Trophoblast cell (in vitro differentiated cells and primary cell): ENCODE measurements around the gene NXT2. TPM values are rescaled to one million over a fixed set of nuclear protein-coding genes. Genes with fewer than 3 reads are reported as not detected.

Experiments used
- DNase-seq, 2 donors: peaks; one replicate each; pipeline ENCODE4 v3.0.0-alpha.2; 2016
- H2AFZ ChIP-seq: 2 replicates; pipeline ENCODE4 v1.6.1; 2013; ENCODE audit warnings: low read length, moderate library complexity, mild to moderate bottlenecking; ENCODE audit not compliant: insufficient read depth, poor library complexity
- H2AK5ac ChIP-seq: 2 replicates; pipeline ENCODE4 v1.6.1; 2013; ENCODE audit warnings: mild to moderate bottlenecking, low read length
- H2BK120ac ChIP-seq: 2 replicates; pipeline ENCODE4 v1.6.1; 2013; ENCODE audit warnings: low read length, mild to moderate bottlenecking, moderate library complexity; ENCODE audit not compliant: insufficient read depth, poor library complexity
- H2BK12ac ChIP-seq: 2 replicates; pipeline ENCODE4 v1.6.1; 2013; ENCODE audit warnings: mild to moderate bottlenecking, low read length, moderate library complexity
- H2BK5ac ChIP-seq: 2 replicates; pipeline ENCODE4 v1.6.1; 2013; ENCODE audit warnings: low read length, low read depth, moderate library complexity, mild to moderate bottlenecking; ENCODE audit not compliant: poor library complexity
- H3K14ac ChIP-seq: 2 replicates; pipeline ENCODE4 v1.6.1; 2013; ENCODE audit warnings: mild to moderate bottlenecking, low read length
- H3K18ac ChIP-seq: 2 replicates; pipeline ENCODE4 v1.6.1; 2013; ENCODE audit warnings: mild to moderate bottlenecking, low read length
- H3K23ac ChIP-seq: 2 replicates; pipeline ENCODE4 v1.6.1; 2013; ENCODE audit warnings: low read length
- H3K27ac ChIP-seq: 2 replicates; pipeline ENCODE4 v1.5.1; 2013; ENCODE audit warnings: low read depth, mild to moderate bottlenecking, inconsistent platforms, low read length, moderate library complexity
- H3K27me3 ChIP-seq: 2 replicates; pipeline ENCODE4 v1.6.1; 2013; ENCODE audit warnings: inconsistent platforms, mild to moderate bottlenecking, low read length, moderate library complexity; ENCODE audit not compliant: insufficient read depth
- H3K36me3 ChIP-seq, 2 experiments: 1 replicate in 1 of 2; 2 replicates in 1 of 2; pipeline ENCODE4 v1.6.1; 2013; ENCODE audit warnings: low read length in 2 of 2, mild to moderate bottlenecking in 2 of 2, moderate library complexity in 1 of 2; ENCODE audit not compliant: insufficient read depth in 2 of 2, control insufficient read depth in 1 of 2
- H3K4ac ChIP-seq: 2 replicates; pipeline ENCODE4 v1.6.1; 2013; ENCODE audit warnings: low read depth, mild to moderate bottlenecking, low read length, moderate library complexity
- H3K4me1 ChIP-seq, 2 experiments: 1 replicate in 1 of 2; 2 replicates in 1 of 2; pipeline ENCODE4 v1.6.1; 2013; ENCODE audit warnings: low read length in 2 of 2, mild to moderate bottlenecking in 2 of 2, moderate library complexity in 1 of 2; ENCODE audit not compliant: insufficient read depth in 2 of 2, control insufficient read depth in 1 of 2
- H3K4me2 ChIP-seq: 2 replicates; pipeline ENCODE4 v1.6.1; 2013; ENCODE audit warnings: inconsistent platforms, mild to moderate bottlenecking, low read length, moderate library complexity
- H3K4me3 ChIP-seq: 2 replicates; pipeline ENCODE4 v1.5.1; 2013; ENCODE audit warnings: mild to moderate bottlenecking, low read depth, low read length, inconsistent platforms
- H3K79me1 ChIP-seq: one replicate; pipeline ENCODE4 v1.6.1; 2013; ENCODE audit warnings: low read length
- H3K79me2 ChIP-seq: 2 replicates; pipeline ENCODE4 v1.6.1; 2013; ENCODE audit warnings: low read length, mild to moderate bottlenecking; ENCODE audit not compliant: control insufficient read depth, insufficient read depth, poor library complexity
- H3K9ac ChIP-seq: 2 replicates; pipeline ENCODE4 v1.6.1; 2013; ENCODE audit warnings: mild to moderate bottlenecking, low read length
- H3K9me3 ChIP-seq: 2 replicates; pipeline ENCODE4 v1.6.1; 2013; ENCODE audit warnings: low read depth, mild to moderate bottlenecking, control low read depth, inconsistent platforms, low read length; ENCODE audit not compliant: insufficient read depth
- H4K12ac ChIP-seq: 2 replicates; pipeline ENCODE4 v1.6.1; 2013; ENCODE audit warnings: low read depth, mild to moderate bottlenecking, low read length, moderate library complexity
- H4K8ac ChIP-seq: 2 replicates; pipeline ENCODE4 v1.6.1; 2013; ENCODE audit warnings: low read depth, mild to moderate bottlenecking, low read length, moderate library complexity
- H4K91ac ChIP-seq: one replicate; pipeline ENCODE4 v1.6.1; 2013; ENCODE audit warnings: low read depth, mild to moderate bottlenecking, low read length, moderate library complexity
- WGBS: extraction: QIAGEN DNeasy Blood & Tissue Kit; methylation state at CpG from one replicate; pipeline ENCODE4 v1.1.7; 2013; ENCODE audit warnings: missing lambda C conversion rate; ENCODE audit not compliant: insufficient read length, insufficient coverage; ENCODE audit errors: extremely low coverage; 5-methylcytosine and 5-hydroxymethylcytosine counted together
- polyA plus RNA-seq: library from polyadenylated mRNA; stranded (reverse); fragments of 200-250 nt; gene quantifications from 2 replicates; pipeline ENCODE4 v1.2.3, GENCODE V29; 2013

Gene NXT2
- polyA plus RNA-seq, result 7.3 and 7.7 TPM in 2 replicates

DNA sequence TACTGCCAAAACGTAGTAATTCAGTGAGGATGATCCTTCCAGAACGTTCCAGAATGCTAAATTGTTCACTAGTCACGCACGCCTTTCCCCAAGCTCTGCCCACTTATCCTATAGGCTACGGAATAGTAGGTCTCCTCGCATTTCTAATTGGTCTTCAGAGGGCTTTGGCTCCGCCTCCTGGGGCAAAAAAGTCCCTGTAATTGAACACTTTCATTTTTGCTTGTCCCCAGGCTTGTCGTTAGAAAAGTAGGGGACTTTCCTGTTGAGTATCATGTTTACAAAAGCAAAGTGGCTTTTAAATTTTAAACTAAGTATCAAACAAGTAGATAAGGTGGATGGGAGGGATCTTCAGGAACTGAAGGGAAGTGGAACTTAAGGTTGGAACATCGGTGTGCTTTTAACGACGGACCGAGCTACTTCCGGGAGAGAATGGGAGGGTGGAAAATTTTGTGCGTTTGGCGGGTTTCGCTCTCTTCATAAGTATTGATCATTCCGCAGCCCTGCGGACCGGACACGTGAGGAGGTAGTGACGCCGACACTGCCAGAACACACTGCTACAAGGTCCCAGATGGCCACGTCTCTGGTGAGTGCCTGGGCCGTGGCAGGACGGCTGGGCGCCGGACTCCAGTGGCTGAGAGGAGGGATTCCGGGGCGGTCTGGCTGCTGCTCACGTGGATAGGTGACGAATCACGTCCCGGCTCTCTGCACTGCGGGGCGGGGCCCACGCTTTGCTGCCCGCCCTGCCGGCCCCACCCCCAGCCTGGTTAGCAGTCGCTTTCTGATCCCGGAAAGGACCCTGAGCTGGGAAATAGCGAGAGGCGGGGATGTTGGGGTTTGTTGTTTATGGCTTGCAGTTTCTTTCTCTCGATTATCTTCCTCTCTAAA, at the start of gene NXT2:
Gene NXT2, plus strand, starts transcription at position 406 of the 885 bp plus-strand sequence. Its CDS starts 163 bp downstream, at position 569.
- H3K4me1 ChIP-seq, result no peaks in the 10 kb centered on the region
- WGBS, result no CpG with 5 or more reads among the region's 43 CpGs
- H2BK12ac ChIP-seq, result no peak within 1 kb of the TSS
- peak within 1 kb of the TSS; percentile 83 for H3K9ac ChIP-seq
- peak within 1 kb of the TSS; percentile 61 for H2BK120ac ChIP-seq
- H3K36me3 ChIP-seq, result no peaks in the 10 kb centered on the region
- peak within 1 kb of the TSS; percentile 82 for H4K91ac ChIP-seq
- H3K18ac ChIP-seq, result peak within 1 kb of the TSS; percentile 81
- H3K4ac ChIP-seq, result no peak within 1 kb of the TSS
- H3K23ac ChIP-seq, result no peak within 1 kb of the TSS
- H2AK5ac ChIP-seq, result no peak within 1 kb of the TSS
- no peaks in the 10 kb centered on the region for H3K9me3 ChIP-seq
- DNase-seq, result peak; percentile 80 to 83
- H3K14ac ChIP-seq, result peak within 1 kb of the TSS; percentile 42
- H3K27me3 ChIP-seq, result no peaks in the 10 kb centered on the region
- peak within 1 kb of the TSS; percentile 50 for H2BK5ac ChIP-seq
- H4K8ac ChIP-seq, result peak within 1 kb of the TSS; percentile 91
- peak within 1 kb of the TSS; percentile 91 for H3K27ac ChIP-seq
- peak within 1 kb of the TSS; percentile 79 for H3K4me3 ChIP-seq
- H3K4me2 ChIP-seq, result peak within 1 kb of the TSS; percentile 55
- H3K79me2 ChIP-seq, result no peaks in the 10 kb centered on the region
- H3K79me1 ChIP-seq, result peaks cover 2% of the 10 kb centered on the region
- H4K12ac ChIP-seq, result peak within 1 kb of the TSS; percentile 67
- H2AFZ ChIP-seq, result peak within 1 kb of the TSS; percentile 77

DNA sequence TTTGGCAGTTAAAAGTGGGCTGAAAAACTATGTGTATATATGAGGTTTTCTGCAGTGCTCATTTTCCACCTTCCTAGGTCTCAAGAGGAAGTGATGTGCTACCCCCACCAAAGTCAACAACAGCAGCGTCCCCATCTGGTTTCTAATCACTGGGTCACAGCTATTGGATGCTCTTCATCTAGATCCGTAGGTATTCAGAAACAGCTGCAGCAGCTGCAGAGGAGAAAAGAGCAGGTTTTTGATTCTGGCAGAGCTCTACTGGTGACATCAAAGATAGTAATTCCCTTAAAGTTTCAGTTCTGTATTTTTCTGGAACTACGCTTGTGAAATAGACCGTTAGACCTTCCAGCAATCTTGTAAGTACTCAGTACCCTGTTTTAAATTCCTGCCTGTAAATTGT, 49.0 kb upstream of the NXT2 start:
- no peak overlapping the region for H2AFZ ChIP-seq
- no peak overlapping the region for H3K9ac ChIP-seq
- no peaks in the 10 kb centered on the region for H3K4me1 ChIP-seq
- no peak overlapping the region for H3K4me2 ChIP-seq
- H3K4ac ChIP-seq, result no peak overlapping the region
- H3K27me3 ChIP-seq, result no peaks in the 10 kb centered on the region
- no peak overlapping the region for H4K12ac ChIP-seq
- H2BK5ac ChIP-seq, result no peak overlapping the region
- no peak overlapping the region for H4K8ac ChIP-seq
- WGBS, result no CpG with 5 or more reads among the region's 4 CpGs
- no peak overlapping the region for H3K23ac ChIP-seq
- H2BK12ac ChIP-seq, result no peak overlapping the region
- H2AK5ac ChIP-seq, result no peak overlapping the region
- no peak overlapping the region for H3K14ac ChIP-seq
- no peaks in the 10 kb centered on the region for H3K36me3 ChIP-seq
- no peaks in the 10 kb centered on the region for H3K79me1 ChIP-seq
- H3K79me2 ChIP-seq, result no peaks in the 10 kb centered on the region
- H3K4me3 ChIP-seq, result no peak overlapping the region
- DNase-seq, result no peak
- H4K91ac ChIP-seq, result no peak overlapping the region
- no peaks in the 10 kb centered on the region for H3K9me3 ChIP-seq
- no peak overlapping the region for H3K27ac ChIP-seq
- no peak overlapping the region for H2BK120ac ChIP-seq
- no peak overlapping the region for H3K18ac ChIP-seq

DNA sequence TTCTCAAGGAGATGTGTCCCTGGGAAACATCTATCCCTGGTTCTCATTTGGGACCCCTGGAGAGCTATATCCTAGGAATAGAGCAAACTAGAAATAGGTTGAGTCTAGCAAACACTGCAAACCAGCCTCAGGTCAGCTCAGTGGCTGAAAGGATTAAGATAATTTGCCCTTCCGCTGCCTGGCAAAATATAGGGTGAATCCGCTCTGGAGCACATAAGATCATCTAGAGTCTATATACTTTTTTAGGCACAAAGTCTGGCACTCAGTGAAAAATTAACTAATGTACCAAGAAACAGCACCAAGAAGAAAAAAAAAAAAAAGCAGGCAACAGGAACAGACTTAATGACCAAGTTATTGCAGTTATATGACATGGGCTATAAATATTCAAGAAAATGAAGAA, 47.5 kb upstream of the NXT2 start:
- Histone ChIP-seq H4K12ac (no peak overlapping the region), H3K4me3 (no peak overlapping the region), H2BK120ac (no peak overlapping the region), H2BK12ac (no peak overlapping the region), H3K4me2 (no peak overlapping the region), H3K18ac (no peak overlapping the region), H2AFZ (no peak overlapping the region), H3K79me1 (no peaks in the 10 kb centered on the region), H3K9ac (no peak overlapping the region), H4K91ac (no peak overlapping the region), H3K27ac (no peak overlapping the region), H2AK5ac (no peak overlapping the region), H4K8ac (no peak overlapping the region), H3K4ac (no peak overlapping the region), H3K79me2 (no peaks in the 10 kb centered on the region), H3K4me1 (no peaks in the 10 kb centered on the region), H3K27me3 (no peaks in the 10 kb centered on the region), H3K23ac (no peak overlapping the region), H3K14ac (no peak overlapping the region), H3K36me3 (no peaks in the 10 kb centered on the region), H3K9me3 (no peaks in the 10 kb centered on the region), H2BK5ac (no peak overlapping the region)
- no CpG with 5 or more reads among the region's 2 CpGs for WGBS
- DNase-seq, result no peak

DNA sequence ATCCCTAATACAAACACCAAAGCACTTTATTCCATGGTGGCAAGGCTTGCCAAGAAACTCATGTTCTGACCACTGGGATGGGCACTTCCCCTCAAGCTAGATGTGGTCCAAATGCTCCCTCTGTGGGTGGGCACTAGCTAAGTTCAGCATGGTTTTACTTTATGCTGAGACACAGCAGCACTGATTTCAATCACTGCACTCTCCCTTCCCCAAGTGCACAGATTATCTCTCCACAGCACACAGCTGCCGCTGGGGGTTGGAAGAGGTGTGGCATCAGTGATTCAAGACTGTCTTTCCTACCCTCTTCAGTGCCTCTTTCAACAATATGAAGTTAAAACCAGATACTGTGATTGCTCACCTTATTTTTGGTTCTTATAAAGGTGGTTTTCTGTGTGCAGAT, 38.2 kb upstream of the NXT2 start:
- Histone ChIP-seq H3K4me2 (no peak overlapping the region), H4K8ac (no peak overlapping the region), H3K36me3 (no peaks in the 10 kb centered on the region), H3K79me1 (no peaks in the 10 kb centered on the region), H4K91ac (no peak overlapping the region), H3K27me3 (no peaks in the 10 kb centered on the region), H3K14ac (no peak overlapping the region), H2BK5ac (no peak overlapping the region), H2AK5ac (no peak overlapping the region), H4K12ac (no peak overlapping the region), H3K4me1 (no peaks in the 10 kb centered on the region), H3K4ac (no peak overlapping the region), H3K4me3 (no peak overlapping the region), H2AFZ (no peak overlapping the region), H3K27ac (no peak overlapping the region), H3K9ac (no peak overlapping the region), H2BK12ac (no peak overlapping the region), H3K18ac (no peak overlapping the region), H3K23ac (no peak overlapping the region), H2BK120ac (no peak overlapping the region), H3K9me3 (no peaks in the 10 kb centered on the region), H3K79me2 (no peaks in the 10 kb centered on the region)
- no peak for DNase-seq
- no CpG with 5 or more reads among the region's 1 CpG for WGBS
